GM12865 (cell line): ENCODE data around the gene HOXB1.

Source experiments
- DNase-seq: peaks from one replicate; pipeline ENCODE4 v3.0.0; 2010; ENCODE audit warnings: low read depth
- H3K4me3 ChIP-seq: 2 replicates; pipeline ENCODE4 v1.5.1; 2011; ENCODE audit warnings: mild to moderate bottlenecking, low read depth, low read length, control low read depth
- TF ChIP-seq, protein P1 (sequence below): IDR thresholded peaks from 2 replicates; pipeline ENCODE4 v1.5.1; 2011; ENCODE audit warnings: low read length, control low read depth, low read depth, inconsistent platforms; ENCODE audit not compliant: insufficient read depth; ENCODE audit errors: missing control alignments

The HOXB1 gene

DNA sequence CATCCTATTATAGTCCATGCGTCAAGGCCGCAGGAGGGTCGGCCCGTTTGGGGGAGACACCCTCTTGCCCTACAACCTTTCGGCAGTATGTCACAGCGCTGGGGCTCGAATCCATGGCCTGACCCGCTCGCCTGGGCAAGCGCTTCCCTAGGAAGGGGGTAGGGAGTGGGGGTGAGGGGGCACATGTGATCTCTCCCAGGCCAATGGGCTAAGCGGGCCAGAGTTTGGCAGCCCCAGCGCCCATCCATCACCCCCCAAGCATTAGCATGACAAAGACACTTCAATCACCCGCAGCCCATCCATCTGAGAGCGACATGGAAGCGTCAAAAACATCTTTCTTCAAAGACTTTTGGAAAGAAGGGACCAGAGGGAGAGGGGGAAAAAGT is at the start of gene HOXB1:
Gene HOXB1, minus strand, starts transcription at position 125 of the 386 bp plus-strand sequence. Its CDS starts 107 bp downstream, at position 18.
- DNase-seq, result no peak
- no peak within 1 kb of the TSS for H3K4me3 ChIP-seq
- TF ChIP-seq, protein P1, sequence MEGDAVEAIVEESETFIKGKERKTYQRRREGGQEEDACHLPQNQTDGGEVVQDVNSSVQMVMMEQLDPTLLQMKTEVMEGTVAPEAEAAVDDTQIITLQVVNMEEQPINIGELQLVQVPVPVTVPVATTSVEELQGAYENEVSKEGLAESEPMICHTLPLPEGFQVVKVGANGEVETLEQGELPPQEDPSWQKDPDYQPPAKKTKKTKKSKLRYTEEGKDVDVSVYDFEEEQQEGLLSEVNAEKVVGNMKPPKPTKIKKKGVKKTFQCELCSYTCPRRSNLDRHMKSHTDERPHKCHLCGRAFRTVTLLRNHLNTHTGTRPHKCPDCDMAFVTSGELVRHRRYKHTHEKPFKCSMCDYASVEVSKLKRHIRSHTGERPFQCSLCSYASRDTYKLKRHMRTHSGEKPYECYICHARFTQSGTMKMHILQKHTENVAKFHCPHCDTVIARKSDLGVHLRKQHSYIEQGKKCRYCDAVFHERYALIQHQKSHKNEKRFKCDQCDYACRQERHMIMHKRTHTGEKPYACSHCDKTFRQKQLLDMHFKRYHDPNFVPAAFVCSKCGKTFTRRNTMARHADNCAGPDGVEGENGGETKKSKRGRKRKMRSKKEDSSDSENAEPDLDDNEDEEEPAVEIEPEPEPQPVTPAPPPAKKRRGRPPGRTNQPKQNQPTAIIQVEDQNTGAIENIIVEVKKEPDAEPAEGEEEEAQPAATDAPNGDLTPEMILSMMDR, result no peak

DNA sequence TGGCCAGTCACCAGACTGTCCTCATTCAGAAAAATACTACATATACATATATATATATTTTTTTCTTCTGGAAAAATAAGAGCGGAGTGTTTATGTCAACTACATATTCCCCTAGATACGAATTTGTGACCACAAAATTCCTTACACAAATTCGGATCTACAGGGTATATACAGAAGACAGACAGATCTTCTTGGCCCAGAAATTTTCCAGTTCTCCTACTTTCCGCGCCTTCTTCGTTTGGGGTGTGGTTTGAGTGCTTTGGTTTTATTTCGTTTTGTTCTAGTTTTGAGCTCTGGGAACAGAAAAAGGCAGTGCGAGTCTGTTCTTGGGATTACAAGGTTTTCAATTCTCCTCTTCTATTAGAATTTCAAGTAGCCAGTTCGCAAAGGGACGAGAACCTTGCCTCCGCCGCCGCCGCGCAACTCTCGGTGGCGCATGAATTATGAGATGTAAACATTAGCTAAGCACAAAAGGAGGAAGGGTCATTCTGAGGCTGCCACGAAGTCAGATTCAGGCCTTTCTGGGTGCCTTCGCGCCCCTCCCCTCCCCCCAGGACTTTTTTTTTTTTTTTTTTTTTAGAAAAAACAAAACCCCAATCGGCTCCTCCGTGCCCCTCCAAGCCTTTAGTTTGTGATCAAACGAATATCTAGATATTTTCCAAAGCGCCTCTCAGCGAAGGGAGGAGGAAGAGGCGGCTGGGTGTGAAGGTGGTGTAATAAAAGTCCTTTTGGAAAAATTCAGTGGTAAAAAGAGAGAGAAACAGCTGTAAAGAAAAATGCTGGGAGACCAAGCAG is 49.1 kb upstream of the HOXB1 start:
- TF ChIP-seq, protein P1, result no peak
- DNase-seq, result no peak
- no peak overlapping the region for H3K4me3 ChIP-seq

DNA sequence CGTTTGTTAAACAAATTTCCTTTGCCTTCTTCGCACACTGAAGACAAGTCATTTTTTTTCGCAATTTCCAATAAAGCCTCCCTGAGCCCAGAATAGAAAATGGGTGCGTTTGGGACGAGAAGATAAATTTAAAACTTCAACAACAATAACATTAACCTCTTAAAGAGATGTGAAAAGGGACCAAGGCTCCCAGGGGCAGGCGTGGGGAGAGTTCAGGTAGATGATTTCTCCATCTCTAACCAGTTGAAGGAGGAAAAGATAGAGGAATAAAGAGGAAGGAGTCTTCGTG is 48.6 kb upstream of the HOXB1 start:
- no peak for DNase-seq
- H3K4me3 ChIP-seq, result peak overlapping the region; percentile 70

DNA sequence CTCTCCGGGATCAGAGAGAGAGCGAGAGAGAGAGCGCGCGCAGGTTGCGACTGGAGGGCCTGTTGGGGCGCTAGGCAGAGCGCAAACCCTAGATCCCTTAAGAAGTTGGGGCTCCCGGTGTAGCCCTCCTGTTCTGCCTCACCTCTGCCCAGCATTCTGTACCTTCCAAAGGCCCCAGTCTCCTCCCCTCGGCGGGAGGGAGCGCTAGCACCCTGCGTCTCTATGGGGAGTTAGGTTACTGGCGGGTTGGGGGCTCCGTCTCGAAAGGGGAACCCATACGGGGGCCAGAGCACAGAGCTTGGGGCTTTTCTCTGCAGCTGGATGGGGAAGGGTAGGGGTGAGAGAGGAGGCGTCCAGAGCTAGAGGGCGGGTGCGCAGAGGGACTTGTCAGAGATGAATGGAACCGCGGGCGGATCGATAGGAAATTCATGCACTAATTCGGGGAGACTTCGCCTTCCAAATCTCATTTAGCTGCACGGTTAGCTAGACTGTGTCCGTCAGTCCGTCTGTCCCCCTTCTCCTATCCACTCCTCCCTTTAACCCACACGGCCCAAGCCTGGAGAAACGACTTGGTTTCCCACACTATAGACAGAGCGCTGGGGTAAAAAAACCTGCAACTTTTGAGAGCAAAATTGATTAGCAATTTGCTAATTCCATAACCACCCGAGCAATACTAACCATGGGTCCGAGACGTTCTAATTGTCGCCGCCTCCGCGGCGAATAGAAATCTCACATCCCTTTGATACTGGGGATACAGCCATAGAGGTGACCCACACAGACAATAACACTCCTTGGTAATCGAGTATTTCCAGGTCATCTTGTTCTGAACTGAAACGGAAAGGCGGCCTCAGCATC is 48.0 kb upstream of the HOXB1 start:
- TF ChIP-seq, protein P1, result peak; percentile 1
- DNase-seq, result no peak
- peak overlapping the region; percentile 70 for H3K4me3 ChIP-seq

More for the DNA sequence above, 48.6 kb upstream of the HOXB1 start:
- TF ChIP-seq, protein P1, result no peak

DNA sequence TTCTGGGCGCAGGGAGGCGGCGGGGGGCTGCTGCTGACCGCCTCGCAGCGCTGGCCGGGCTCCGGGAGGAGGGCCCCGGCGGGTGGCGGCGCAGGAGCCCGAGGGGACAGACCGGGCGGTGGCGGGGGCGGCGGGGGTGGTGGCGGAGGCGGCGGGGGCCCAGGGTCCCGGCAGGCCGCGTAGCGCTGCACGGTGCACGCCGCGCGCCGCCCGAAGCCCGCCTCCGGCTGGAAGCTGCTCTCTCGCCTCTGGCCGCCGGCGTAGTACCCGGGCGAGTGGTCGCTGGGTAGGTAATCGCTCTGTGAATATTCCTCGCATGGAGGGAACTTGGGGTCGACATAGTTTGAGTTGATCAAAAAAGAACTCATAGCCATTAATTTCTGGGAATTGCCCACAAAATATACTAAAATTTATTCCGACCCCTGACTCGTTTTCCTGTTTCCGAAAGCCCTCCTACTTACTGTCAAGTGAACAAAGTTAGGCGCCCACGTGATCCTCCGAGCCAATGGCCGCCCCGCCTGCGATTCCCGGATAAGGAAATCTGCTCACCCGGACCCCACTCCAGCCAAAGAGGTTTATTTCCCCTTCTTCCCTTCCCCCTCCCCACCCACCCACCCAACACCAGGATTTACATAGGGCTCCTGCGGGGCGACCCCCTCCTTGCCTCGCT is 47.3 kb upstream of the HOXB1 start, which contains the start of gene HOXB4:
Gene HOXB4, minus strand, starts transcription at position 405 of the 670 bp plus-strand sequence. Its CDS starts 31 bp downstream, at position 374.
- DNase-seq, result peak; percentile 81
- peak within 1 kb of the TSS; percentile 70 for H3K4me3 ChIP-seq
- TF ChIP-seq, protein P1, result no peak

DNA sequence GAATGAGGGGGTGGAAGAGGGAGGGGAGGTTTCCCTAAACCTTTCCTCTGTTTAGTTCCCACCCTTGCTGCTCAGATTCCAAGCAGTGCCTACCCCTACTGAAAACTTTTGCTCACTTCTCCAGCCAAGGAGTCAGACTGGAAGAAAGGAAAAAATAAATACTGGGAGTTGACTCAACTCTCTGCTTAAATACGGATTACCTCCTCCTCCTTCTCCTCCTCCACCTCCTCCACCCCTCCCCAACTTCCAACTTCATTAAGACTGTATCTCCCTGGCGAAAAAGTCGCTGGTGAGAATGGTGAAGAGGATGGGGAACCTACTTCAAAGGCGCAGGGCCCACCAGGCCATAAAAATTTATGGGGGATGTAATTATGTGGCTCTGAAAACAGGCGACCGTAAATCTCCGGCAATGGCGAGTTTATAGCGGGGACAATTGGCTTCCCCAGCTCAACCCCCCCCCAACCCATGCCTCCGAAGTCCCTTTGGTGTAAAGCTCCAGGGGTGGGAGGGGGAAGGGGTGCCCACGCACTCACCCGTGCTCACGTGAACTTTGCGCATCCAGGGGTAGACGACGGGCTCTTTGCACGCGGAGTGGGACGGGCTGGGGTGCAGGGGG is 46.6 kb upstream of the HOXB1 start:
- TF ChIP-seq, protein P1, result no peak
- DNase-seq, result no peak
- peak overlapping the region; percentile 70 for H3K4me3 ChIP-seq
